DND-41 (cell line): ENCODE results near the gene ZNF714.

Experiments used
- ATAC-seq: fragments of 200-7000 bp; cut with Tn5 transposase; 3 replicates; pipeline ENCODE4 v1.9.1; 2021; ENCODE audit warnings: low read depth; ENCODE audit not compliant: insufficient read depth
- DNase-seq: peaks from one replicate; pipeline ENCODE4 v3.0.0-alpha.2; 2020
- H2AFZ ChIP-seq: 2 replicates; pipeline ENCODE4 v1.6.0; 2012; ENCODE audit warnings: low read depth, low read length
- H3K27ac ChIP-seq: 2 replicates; pipeline ENCODE4 v1.5.1; 2012; ENCODE audit warnings: low read length, inconsistent platforms
- H3K27me3 ChIP-seq: fragments of 200-600 bp; sonication (generic); 2 replicates; pipeline ENCODE4 v1.6.0; 2012; ENCODE audit warnings: low read length, mild to moderate bottlenecking, inconsistent platforms; ENCODE audit not compliant: insufficient read depth, poor library complexity
- H3K36me3 ChIP-seq: 2 replicates; pipeline ENCODE4 v1.5.1; 2012; ENCODE audit warnings: low read length, inconsistent platforms; ENCODE audit not compliant: insufficient read depth
- H3K4me1 ChIP-seq: 2 replicates; pipeline ENCODE4 v1.5.1; 2012; ENCODE audit warnings: mild to moderate bottlenecking, low read length; ENCODE audit not compliant: insufficient read depth
- H3K4me2 ChIP-seq: 2 replicates; pipeline ENCODE4 v1.6.0; 2012; ENCODE audit warnings: mild to moderate bottlenecking, moderate library complexity, low read length, inconsistent platforms; ENCODE audit not compliant: insufficient read depth
- H3K4me3 ChIP-seq, 2 experiments: fragments of 200-600 bp in 1 of 2; shearing (Covaris generic) in 1 of 2; 2 replicates each; pipeline ENCODE4 v1.5.1; 2012 to 2016; ENCODE audit warnings: inconsistent platforms in 2 of 2, low read length in 2 of 2, mild to moderate bottlenecking in 2 of 2, low read depth in 1 of 2, moderate library complexity in 1 of 2
- H3K79me2 ChIP-seq: 2 replicates; pipeline ENCODE4 v1.6.0; 2012; ENCODE audit warnings: low read length, inconsistent platforms; ENCODE audit not compliant: insufficient read depth
- H3K9ac ChIP-seq: 2 replicates; pipeline ENCODE4 v1.6.0; 2012; ENCODE audit warnings: low read depth, mild to moderate bottlenecking, inconsistent platforms, low read length, moderate library complexity
- H3K9me3 ChIP-seq: 2 replicates; pipeline ENCODE4 v1.5.1; 2012; ENCODE audit warnings: low read length, moderate library complexity, mild to moderate bottlenecking, inconsistent platforms; ENCODE audit not compliant: insufficient read depth, severe bottlenecking
- H4K20me1 ChIP-seq: 2 replicates; pipeline ENCODE4 v1.6.0; 2012; ENCODE audit warnings: low read length; ENCODE audit not compliant: insufficient read depth
- EZH2 ChIP-seq: IDR thresholded peaks from 3 replicates; pipeline ENCODE4 v1.6.1; 2012; ENCODE audit warnings: borderline replicate concordance, low read depth, mild to moderate bottlenecking, moderate library complexity, low read length, inconsistent platforms; ENCODE audit not compliant: severe bottlenecking
- TF ChIP-seq, protein P1 (sequence below): IDR thresholded peaks from 2 replicates; pipeline ENCODE4 v1.5.1; 2012; ENCODE audit warnings: borderline replicate concordance, low read length, moderate library complexity, mild to moderate bottlenecking; ENCODE audit not compliant: poor library complexity, severe bottlenecking; ENCODE audit errors: extremely low read depth

The ZNF714 gene

DNA sequence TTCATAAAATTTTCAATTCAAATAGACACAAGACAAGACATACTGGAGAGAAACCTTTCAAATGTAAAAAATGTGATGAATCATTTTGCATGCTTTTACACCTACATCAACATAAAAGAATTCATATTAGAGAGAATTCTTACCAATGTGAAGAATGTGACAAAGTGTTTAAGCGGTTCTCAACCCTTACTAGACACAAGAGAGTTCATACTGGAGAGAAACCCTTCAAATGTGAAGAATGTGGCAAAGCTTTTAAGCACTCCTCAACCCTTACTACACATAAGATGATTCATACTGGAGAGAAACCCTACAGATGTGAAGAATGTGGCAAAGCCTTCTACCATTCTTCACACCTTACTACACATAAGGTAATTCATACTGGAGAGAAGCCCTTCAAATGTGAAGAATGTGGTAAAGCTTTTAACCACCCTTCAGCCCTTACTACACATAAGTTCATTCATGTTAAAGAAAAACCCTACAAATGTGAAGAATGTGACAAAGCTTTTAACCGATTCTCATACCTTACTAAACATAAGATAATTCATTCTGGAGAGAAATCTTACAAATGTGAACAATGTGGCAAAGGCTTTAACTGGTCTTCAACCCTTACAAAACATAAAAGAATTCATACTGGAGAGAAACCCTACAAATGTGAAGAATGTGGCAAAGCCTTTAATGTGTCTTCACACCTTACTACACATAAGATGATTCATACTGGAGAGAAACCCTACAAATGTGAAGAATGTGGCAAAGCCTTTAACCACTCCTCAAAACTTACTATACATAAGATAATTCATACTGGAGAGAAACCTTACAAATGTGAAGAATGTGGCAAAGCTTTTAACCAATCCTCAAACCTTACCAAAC, 35.3 kb downstream of the ZNF714 start:
- Histone ChIP-seq H3K27ac (no peak overlapping the region), H3K9me3 (peaks cover 27% of the 10 kb centered on the region), H3K9ac (no peak overlapping the region), H3K4me1 (no peaks in the 10 kb centered on the region), H2AFZ (no peak overlapping the region), H3K4me3 (no peak overlapping the region), H3K79me2 (0 out of 2 replicates have a peak, but pooled peaks cover under 1% of the 10 kb centered on the region), H3K4me2 (no peak overlapping the region), H3K27me3 (no peaks in the 10 kb centered on the region), H4K20me1 (no peaks in the 10 kb centered on the region), H3K36me3 (peaks cover 52% of the 10 kb centered on the region)
- no peak for ATAC-seq
- TF ChIP-seq, protein P1, sequence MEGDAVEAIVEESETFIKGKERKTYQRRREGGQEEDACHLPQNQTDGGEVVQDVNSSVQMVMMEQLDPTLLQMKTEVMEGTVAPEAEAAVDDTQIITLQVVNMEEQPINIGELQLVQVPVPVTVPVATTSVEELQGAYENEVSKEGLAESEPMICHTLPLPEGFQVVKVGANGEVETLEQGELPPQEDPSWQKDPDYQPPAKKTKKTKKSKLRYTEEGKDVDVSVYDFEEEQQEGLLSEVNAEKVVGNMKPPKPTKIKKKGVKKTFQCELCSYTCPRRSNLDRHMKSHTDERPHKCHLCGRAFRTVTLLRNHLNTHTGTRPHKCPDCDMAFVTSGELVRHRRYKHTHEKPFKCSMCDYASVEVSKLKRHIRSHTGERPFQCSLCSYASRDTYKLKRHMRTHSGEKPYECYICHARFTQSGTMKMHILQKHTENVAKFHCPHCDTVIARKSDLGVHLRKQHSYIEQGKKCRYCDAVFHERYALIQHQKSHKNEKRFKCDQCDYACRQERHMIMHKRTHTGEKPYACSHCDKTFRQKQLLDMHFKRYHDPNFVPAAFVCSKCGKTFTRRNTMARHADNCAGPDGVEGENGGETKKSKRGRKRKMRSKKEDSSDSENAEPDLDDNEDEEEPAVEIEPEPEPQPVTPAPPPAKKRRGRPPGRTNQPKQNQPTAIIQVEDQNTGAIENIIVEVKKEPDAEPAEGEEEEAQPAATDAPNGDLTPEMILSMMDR = no peak
- no peak for TF ChIP-seq EZH2
- no peak for DNase-seq

DNA sequence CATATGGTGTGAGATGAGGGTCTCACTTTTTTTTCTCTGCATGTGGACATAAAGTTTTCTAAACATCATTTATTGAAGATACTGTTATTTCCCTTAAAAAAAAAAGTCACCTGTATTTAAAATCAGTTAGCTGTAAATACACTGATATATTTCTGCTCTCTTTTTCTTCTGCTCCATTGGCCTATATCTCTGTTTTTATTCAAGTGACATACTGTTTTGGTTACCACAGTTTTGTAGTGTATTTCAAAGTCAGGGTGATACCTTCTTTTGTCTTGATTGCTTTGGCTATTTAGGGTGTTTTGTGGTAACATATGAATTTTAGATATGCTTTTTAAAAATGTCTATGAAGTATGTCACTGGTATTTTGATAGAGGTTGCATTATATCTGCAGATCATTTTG, 44.1 kb downstream of the ZNF714 start:
- Histone ChIP-seq H3K79me2 (no peaks in the 10 kb centered on the region), H3K4me2 (no peak overlapping the region), H3K9ac (no peak overlapping the region), H3K4me1 (peaks cover 6% of the 10 kb centered on the region; the same call in 1 of the 2 replicates), H3K4me3 (no peak overlapping the region), H3K9me3 (no peaks in the 10 kb centered on the region), H3K27ac (no peak overlapping the region), H3K36me3 (no peaks in the 10 kb centered on the region), H2AFZ (no peak overlapping the region), H3K27me3 (no peaks in the 10 kb centered on the region), H4K20me1 (no peaks in the 10 kb centered on the region)
- DNase-seq (no peak), ATAC-seq (no peak)
- TF ChIP-seq, protein P1 = no peak
- no peak for TF ChIP-seq EZH2

DNA sequence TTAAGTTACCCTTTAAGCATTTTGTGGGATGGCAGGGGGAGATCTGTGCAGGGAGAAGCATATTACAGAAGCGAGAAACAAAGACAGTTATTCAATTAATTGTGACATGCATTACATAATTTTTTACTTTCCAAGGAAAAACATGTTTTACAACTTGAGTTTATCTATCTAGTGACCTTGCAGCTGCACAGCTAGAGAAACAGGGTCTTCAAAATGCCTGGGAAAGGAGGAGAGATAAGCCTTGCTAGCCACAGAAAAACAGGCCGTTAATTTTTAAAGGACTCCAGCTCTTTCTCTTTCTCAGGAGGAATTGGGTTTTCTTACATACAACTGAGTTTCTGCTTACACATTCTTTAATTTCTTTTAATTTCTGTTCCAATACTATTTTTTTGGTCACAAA, 45.0 kb downstream of the ZNF714 start:
- Histone ChIP-seq H3K4me3 (no peak overlapping the region), H3K4me2 (no peak overlapping the region), H2AFZ (no peak overlapping the region), H3K9ac (no peak overlapping the region), H3K9me3 (no peaks in the 10 kb centered on the region), H4K20me1 (no peaks in the 10 kb centered on the region), H3K4me1 (peaks cover 6% of the 10 kb centered on the region; the same call in 1 of the 2 replicates), H3K36me3 (no peaks in the 10 kb centered on the region), H3K79me2 (no peaks in the 10 kb centered on the region), H3K27ac (no peak overlapping the region), H3K27me3 (no peaks in the 10 kb centered on the region)
- no peak for DNase-seq
- no peak for TF ChIP-seq EZH2
- TF ChIP-seq, protein P1 = no peak
- no peak for ATAC-seq
